Psoas muscle (tissue), 8 donors: ENCODE data around the gene SGF29. TPM values are rescaled to one million over a fixed set of nuclear protein-coding genes. Genes with fewer than 3 reads are reported as not detected.
"Not testable (repeated sequence)": the region's sequence is repeated elsewhere in the genome, so short reads cannot be mapped to it uniquely, and the experiment has no call there.

Source experiments
- ATAC-seq, 4 donors: fragments of 200-7000 bp; cut with Tn5 transposase; one replicate each; pipeline ENCODE4 v1.9.1; 2020; ENCODE audit warnings: moderate library complexity in 3 of 4, mild to moderate bottlenecking in 2 of 4
- DNase-seq, 2 donors: peaks; one replicate each; pipeline ENCODE4 v3.0.0-alpha.2; 2020
- H3K27ac ChIP-seq: fragments of 200-600 bp; one replicate; pipeline ENCODE4 v1.8.0; 2022
- H3K27me3 ChIP-seq, 3 donors: fragments of 200-600 bp in 1 of 3; one replicate each; pipeline versions ENCODE4 v1.6.1 to v1.8.0; 2013 to 2022; ENCODE audit warnings: low read length in 2 of 3, mild to moderate bottlenecking in 2 of 3, moderate library complexity in 1 of 3; ENCODE audit not compliant: insufficient read depth in 3 of 3
- H3K36me3 ChIP-seq, 2 donors: fragments of 200-600 bp in 1 of 2; one replicate each; pipeline versions ENCODE4 v1.6.1 to v1.8.0; 2013 to 2022; ENCODE audit warnings: low read depth in 1 of 2, mild to moderate bottlenecking in 1 of 2, moderate library complexity in 1 of 2; ENCODE audit not compliant: insufficient read depth in 1 of 2
- H3K4me1 ChIP-seq: fragments of 200-600 bp; one replicate; pipeline ENCODE4 v1.8.0; 2022
- H3K4me3 ChIP-seq: fragments of 200-600 bp; one replicate; pipeline ENCODE4 v1.8.0; 2022; ENCODE audit warnings: mild to moderate bottlenecking
- H3K9me3 ChIP-seq: fragments of 200-600 bp; one replicate; pipeline ENCODE4 v1.8.0; 2022
- CTCF ChIP-seq: fragments of 200-600 bp; IDR thresholded peaks from one replicate; pipeline ENCODE4 v1.8.0; 2022; ENCODE audit warnings: antibody characterized with exemption
- WGBS, 3 donors: extraction: QIAGEN DNeasy Blood & Tissue Kit; methylation state at CpG; one replicate each; pipeline versions ENCODE4 v1.1.6 to v1.1.7; 2013; 5-methylcytosine and 5-hydroxymethylcytosine counted together
- intact Hi-C, 2 donors: fragments of 100-400 bp; cut with DNase I; formaldehyde crosslinking; loops; one replicate each; pipeline versions ENCODE4 v1.11.0 to v1.14.2; 2022
- polyA plus RNA-seq, 3 donors: library from polyadenylated mRNA; stranded (reverse); fragments of 200-250 nt; gene quantifications; one replicate each; pipeline ENCODE4 v1.2.3, GENCODE V29; 2013
- total RNA-seq, 4 donors: library from RNA; stranded (reverse); fragmentation: NEBNext Ultra II Directional in 2 of 4; extraction: Animal tissue kit (Norgen Biotek cat#: 25700) in 2 of 4; gene quantifications; one replicate each; pipeline versions ENCODE4 v1.2.1 to v1.2.4, GENCODE V29; 2021 to 2023
- donor health status: healthy with polysubstance abuse.
- donor health status: DM: no; HTN: no; CAD: no; lungs with moderate emphysema.
- donor health status: Bipolar disorder and iron deficiency.
- donor health status: healthy.
- donor health status: DM: yes; HTN: yes; CAD: no.
- donor health status: DM: no; HTN: no; CAD: no.
- donor health status: DM: no; HTN: no; CAD: no.
- donor health status: DM: yes; HTN: yes; CAD: no.

The SGF29 gene
- total and polyA plus RNA-seq, 7 donors = 20.5 to 48.3 (median 28.0) TPM

GRCh38 chr16:28610595-28611191 lies 57.0 kb downstream of the SGF29 start:
- H3K27ac ChIP-seq = no peak overlapping the region
- no peaks in the 10 kb centered on the region for H3K27me3 ChIP-seq
- peak overlapping the region; percentile 52 for H3K4me3 ChIP-seq
- H3K36me3 ChIP-seq = peaks cover 0 to 9% of the 10 kb centered on the region in 2 donors
- ATAC-seq (no peak), DNase-seq (no peak)
- TF ChIP-seq CTCF = no peak
- H3K9me3 ChIP-seq = no peaks in the 10 kb centered on the region
- intact Hi-C loops = no loop called here
- peaks cover 10% of the 10 kb centered on the region for H3K4me1 ChIP-seq
- WGBS, 3 donors = 81 to 82% (median 82%) methylated on average over 10 of the region's 10 CpGs

- H3K27ac ChIP-seq, intact Hi-C loops, H3K4me1 ChIP-seq, DNase-seq, H3K9me3 ChIP-seq, H3K4me3 ChIP-seq, H3K27me3 ChIP-seq, H3K36me3 ChIP-seq: not testable (repeated sequence)
- peak in 1 of 4 donors; percentile 21 for ATAC-seq
- WGBS, 3 donors = no CpG with 5 or more reads among the region's 17 CpGs
Observed at GRCh38 chr16:28612359-28613280, 58.9 kb downstream of the SGF29 start.

GRCh38 chr16:28613912-28614311 lies 60.2 kb downstream of the SGF29 start:
- DNase-seq, ATAC-seq, H3K36me3 ChIP-seq, intact Hi-C loops, H3K27me3 ChIP-seq, H3K9me3 ChIP-seq, H3K4me3 ChIP-seq, H3K4me1 ChIP-seq, H3K27ac ChIP-seq: not testable (repeated sequence)
- 33 to 40% (median 35%) methylated on average over 1 to 7 of the region's 26 CpGs for WGBS, 3 donors

GRCh38 chr16:28614561-28614960 lies 60.8 kb downstream of the SGF29 start:
- 75 to 82% (median 78%) methylated on average over 12 to 13 of the region's 16 CpGs for WGBS, 3 donors
- H3K4me1 ChIP-seq, intact Hi-C loops, H3K27me3 ChIP-seq, ATAC-seq, H3K9me3 ChIP-seq, H3K27ac ChIP-seq, DNase-seq, H3K4me3 ChIP-seq: not testable (repeated sequence)
- peaks cover 0 to 10% of the 10 kb centered on the region in 2 donors for H3K36me3 ChIP-seq

- not testable (repeated sequence) for H3K9me3 ChIP-seq, H3K4me3 ChIP-seq, H3K4me1 ChIP-seq, H3K27me3 ChIP-seq, H3K27ac ChIP-seq
- peaks cover 0 to 17% of the 10 kb centered on the region in 2 donors for H3K36me3 ChIP-seq
- WGBS, 3 donors = 40 to 44% (median 44%) methylated on average over 16 to 17 of the region's 24 CpGs
- DNase-seq (peak; percentile 56 to 78), ATAC-seq (peak in 3 of 4 donors; percentile 43 to 77 (median 50))
- TF ChIP-seq CTCF = peak; percentile 76
- intact Hi-C loops = loop anchor here in 1 of 2 donors (5.0 kb wide), 1 partner anchor 123 kb away; the partner anchor contains the start of genes APOBR and CLN3
Observed at GRCh38 chr16:28615486-28616223, 61.9 kb downstream of the SGF29 start.

GRCh38 chr16:28616224-28616577 lies 62.5 kb downstream of the SGF29 start:
- 72 to 79% (median 77%) methylated on average over 7 of the region's 7 CpGs for WGBS, 3 donors
- H3K4me1 ChIP-seq = not testable (repeated sequence)
- intact Hi-C loops = loop anchor here in 1 of 2 donors (5.0 kb wide), 1 partner anchor 124 kb away; the partner anchor contains the start of genes APOBR and CLN3

More at GRCh38 chr16:28616224-28616577, 62.5 kb downstream of the SGF29 start:
- H3K27me3 ChIP-seq, H3K4me3 ChIP-seq, ATAC-seq, H3K27ac ChIP-seq, H3K9me3 ChIP-seq, DNase-seq: not testable (repeated sequence)
- peaks cover 0 to 17% of the 10 kb centered on the region in 2 donors for H3K36me3 ChIP-seq
